AG09309 (cell line): ENCODE data around the gene ZDHHC7.
A peak's percentile ranks its signal among the peaks of the same experiment; 100 is the strongest.

ENCODE experiments used
- DNase-seq: peaks from one replicate; pipeline ENCODE4 v3.0.0-alpha.2; 2010; ENCODE audit warnings: low read depth
- H3K4me3 ChIP-seq: 2 replicates; pipeline ENCODE4 v1.5.1; 2011; ENCODE audit warnings: mild to moderate bottlenecking, low read depth, low read length, moderate library complexity; ENCODE audit not compliant: control insufficient read depth
- CTCF ChIP-seq: IDR thresholded peaks from 2 replicates; pipeline ENCODE4 v1.5.1; 2011; ENCODE audit warnings: mild to moderate bottlenecking, low read depth, low read length, inconsistent platforms; ENCODE audit not compliant: insufficient read depth, control insufficient read depth; ENCODE audit errors: missing control alignments

Gene ZDHHC7

GRCh38 chr16:85028685-85029407 lies 17.5 kb upstream of the ZDHHC7 start:
- TF ChIP-seq CTCF: no peak
- peak overlapping the region; percentile 77 for H3K4me3 ChIP-seq
- DNase-seq: no peak

- TF ChIP-seq CTCF: peak; percentile 30
- DNase-seq: no peak
- peak overlapping the region; percentile 77 for H3K4me3 ChIP-seq
Observed at GRCh38 chr16:85027958-85028684, 16.8 kb upstream of the ZDHHC7 start.

GRCh38 chr16:85027349-85027957 lies 16.1 kb upstream of the ZDHHC7 start, which contains the start of gene KIAA0513:
TSS of gene KIAA0513 (plus strand) at chr16:85027795. CDS start at chr16:85067072, 39,277 bp downstream.
- TF ChIP-seq CTCF: peak; percentile 22
- DNase-seq: peak; percentile 51
- H3K4me3 ChIP-seq: peak within 1 kb of the TSS; percentile 77

- no peak for TF ChIP-seq CTCF
- peak overlapping the region; percentile 74; the same call in 1 of the 2 replicates for H3K4me3 ChIP-seq
Observed at GRCh38 chr16:85026703-85027102, 15.4 kb upstream of the ZDHHC7 start.

GRCh38 chr16:85025781-85026653 lies 14.7 kb upstream of the ZDHHC7 start:
- TF ChIP-seq CTCF: no peak
- H3K4me3 ChIP-seq: no peak overlapping the region
- no peak for DNase-seq

More at GRCh38 chr16:85026703-85027102, 15.4 kb upstream of the ZDHHC7 start:
- no peak for DNase-seq

GRCh38 chr16:85019659-85020245 lies 8.4 kb upstream of the ZDHHC7 start:
- no peak overlapping the region for H3K4me3 ChIP-seq
- DNase-seq: no peak
- TF ChIP-seq CTCF: no peak
